Measurements from ENCODE around the gene CCL17.

CCL17 gene

GRCh38 chr16:57446531-57447185 is 42.1 kb downstream of the CCL17 start:
- Histone ChIP-seq H3K36me3 (ENCODE audit: insufficient read depth, low read length) (no peaks in the 10 kb centered on the region), H3K4me1 (ENCODE audit: insufficient read depth, low read length) (no peaks in the 10 kb centered on the region), H3K9ac (ENCODE audit: low read depth, low read length) (peak overlapping the region; percentile 84), H3K9me3 (ENCODE audit: control insufficient read depth, insufficient read depth, low read length) (no peaks in the 10 kb centered on the region)

- Histone ChIP-seq H3K9me3 (ENCODE audit: control insufficient read depth, insufficient read depth, low read length) (no peaks in the 10 kb centered on the region), H3K36me3 (ENCODE audit: insufficient read depth, low read length) (no peaks in the 10 kb centered on the region)
These were observed 42.8 kb downstream of the CCL17 start, which contains the start of the genes CIAPIN1 and COQ9 for GRCh38 chr16:57447186-57447962. Gene CIAPIN1, minus strand, starts transcription at chr16:57447385. Its CDS starts 6,457 bp downstream, at chr16:57440928. Gene COQ9, plus strand, starts transcription at chr16:57447479. Its CDS starts 27 bp downstream, at chr16:57447506.

DNA sequence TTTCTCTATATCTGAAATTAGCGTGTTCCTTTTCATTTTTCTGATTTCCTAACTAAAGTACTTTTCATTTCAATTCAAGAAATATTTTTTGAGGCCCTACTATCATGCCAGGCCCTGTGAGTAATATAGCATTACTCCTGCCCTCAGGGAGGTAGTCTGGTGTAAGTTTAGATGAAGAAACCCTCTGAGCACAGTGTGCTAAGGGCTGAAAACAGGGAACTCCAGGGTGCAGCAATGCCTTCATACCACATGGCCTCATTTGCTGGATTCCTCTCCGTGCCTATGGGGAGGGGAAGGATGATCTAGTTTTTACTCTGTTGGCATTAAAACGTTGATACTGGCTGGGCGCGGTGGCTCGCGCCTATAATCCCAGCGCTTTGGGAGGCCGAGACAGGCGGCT is 47.5 kb downstream of the CCL17 start:
- Histone ChIP-seq H3K9me3 (ENCODE audit: control insufficient read depth, insufficient read depth, low read length) (no peaks in the 10 kb centered on the region), H3K4me1 (ENCODE audit: insufficient read depth, low read length) (no peaks in the 10 kb centered on the region), H3K36me3 (ENCODE audit: insufficient read depth, low read length) (peaks cover 3% of the 10 kb centered on the region), H3K9ac (ENCODE audit: low read depth, low read length) (no peak overlapping the region)

More at GRCh38 chr16:57447186-57447962, 42.8 kb downstream of the CCL17 start, which contains the start of the genes CIAPIN1 and COQ9:
- H3K9ac ChIP-seq (ENCODE audit: low read depth, low read length) = peak within 1 kb of the TSS; percentile 84
- no peaks in the 10 kb centered on the region for H3K4me1 ChIP-seq (ENCODE audit: insufficient read depth, low read length)

DNA sequence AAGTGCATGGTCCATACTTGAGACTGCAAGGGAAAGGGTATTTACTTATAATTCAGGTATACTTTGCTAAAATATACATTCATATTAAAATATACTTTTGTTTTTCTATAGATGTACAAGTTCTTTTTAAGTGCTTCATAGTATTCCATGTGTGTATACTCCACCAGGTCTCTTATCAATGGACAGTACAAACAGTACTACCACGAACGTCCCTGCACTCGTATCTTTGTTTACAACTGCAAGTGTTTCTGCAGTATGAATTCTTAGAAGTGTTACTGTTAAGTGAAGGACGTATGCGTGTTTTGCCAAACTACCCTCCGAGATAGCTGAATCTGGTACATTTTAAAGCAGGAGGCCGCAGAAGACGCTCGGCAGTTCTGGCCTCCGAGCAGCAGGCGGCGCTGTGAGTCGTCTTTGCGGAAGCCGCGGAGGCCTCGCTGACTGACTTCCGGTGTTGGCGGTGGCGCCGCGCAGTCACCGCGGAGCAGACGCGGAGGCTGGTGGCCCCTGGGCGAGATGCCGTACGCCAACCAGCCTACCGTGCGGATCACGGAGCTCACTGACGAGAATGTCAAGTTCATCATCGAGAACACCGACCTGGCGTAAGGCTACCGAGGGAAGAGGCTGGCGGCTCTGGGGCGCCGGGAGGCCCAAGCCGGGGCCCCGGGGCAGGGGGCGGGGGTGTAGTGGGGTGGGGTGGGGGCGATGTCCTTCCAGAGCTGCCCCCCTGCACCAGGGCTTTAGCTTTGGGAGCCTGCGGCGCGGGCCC is 57.8 kb downstream of the CCL17 start, which contains the start of gene POLR2C:
TSS of gene POLR2C (plus strand) at position 471 of the 769 bp plus-strand sequence. CDS start at position 517, 46 bp downstream.
- Histone ChIP-seq H3K36me3 (ENCODE audit: insufficient read depth, low read length) (peaks cover 15% of the 10 kb centered on the region), H3K4me1 (ENCODE audit: insufficient read depth, low read length) (no peaks in the 10 kb centered on the region), H3K9ac (ENCODE audit: low read depth, low read length) (peak within 1 kb of the TSS; percentile 63), H3K9me3 (ENCODE audit: control insufficient read depth, insufficient read depth, low read length) (no peaks in the 10 kb centered on the region)

- Histone ChIP-seq H3K9me3 (ENCODE audit: control insufficient read depth, insufficient read depth, low read length) (no peaks in the 10 kb centered on the region), H3K4me1 (ENCODE audit: insufficient read depth, low read length) (no peaks in the 10 kb centered on the region), H3K9ac (ENCODE audit: low read depth, low read length) (peak overlapping the region; percentile 63), H3K36me3 (ENCODE audit: insufficient read depth, low read length) (peaks cover 14% of the 10 kb centered on the region)
These were observed 58.4 kb downstream of the CCL17 start for GRCh38 chr16:57462978-57463362.

DNA sequence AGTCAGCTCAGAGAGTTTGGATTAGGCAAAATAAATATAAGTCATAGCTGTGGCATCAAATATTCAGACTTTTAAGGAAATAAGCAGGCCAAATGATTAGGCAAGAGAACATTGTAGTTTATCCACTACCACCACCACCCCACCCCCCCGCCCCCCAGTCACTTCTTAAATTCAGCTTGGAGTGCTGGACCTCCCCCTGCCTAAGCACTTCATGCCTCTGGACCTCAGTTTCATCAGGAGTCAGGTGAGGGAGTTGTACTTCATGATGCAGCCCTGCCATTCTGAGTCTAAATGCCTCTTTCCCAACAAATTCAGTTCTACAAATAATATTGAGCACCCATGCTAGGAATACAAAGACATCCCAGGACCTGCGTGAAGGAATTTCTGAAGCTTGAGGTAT is 60.0 kb downstream of the CCL17 start:
- no peaks in the 10 kb centered on the region for H3K4me1 ChIP-seq (ENCODE audit: insufficient read depth, low read length)
- H3K9me3 ChIP-seq (ENCODE audit: control insufficient read depth, insufficient read depth, low read length) = no peaks in the 10 kb centered on the region
- H3K9ac ChIP-seq (ENCODE audit: low read depth, low read length) = no peak overlapping the region
- peaks cover 13% of the 10 kb centered on the region for H3K36me3 ChIP-seq (ENCODE audit: insufficient read depth, low read length)

Data from ES-I3 (cell line).